ENCODE data around the gene DSC3.

DNA sequence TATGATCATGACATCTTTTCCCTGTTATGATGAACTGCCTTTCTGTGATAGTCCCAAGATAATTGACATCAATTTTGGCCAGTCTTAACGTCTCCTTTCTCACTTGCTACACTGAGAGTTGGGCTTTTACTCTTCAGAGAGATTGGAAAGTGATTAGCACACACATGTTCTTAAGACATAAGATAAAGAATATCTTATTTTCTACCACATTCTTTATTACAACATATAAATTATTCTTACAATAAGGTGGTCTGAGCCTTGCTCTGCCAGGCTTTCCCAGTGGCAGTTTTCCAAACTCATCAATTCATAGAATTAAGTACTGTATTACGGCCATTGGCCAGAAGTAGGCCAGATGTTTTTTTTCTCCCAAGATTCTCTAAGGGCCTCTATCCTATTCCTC lies 5.7 kb upstream of the DSC3 start:
- TF ChIP-seq, protein P1, sequence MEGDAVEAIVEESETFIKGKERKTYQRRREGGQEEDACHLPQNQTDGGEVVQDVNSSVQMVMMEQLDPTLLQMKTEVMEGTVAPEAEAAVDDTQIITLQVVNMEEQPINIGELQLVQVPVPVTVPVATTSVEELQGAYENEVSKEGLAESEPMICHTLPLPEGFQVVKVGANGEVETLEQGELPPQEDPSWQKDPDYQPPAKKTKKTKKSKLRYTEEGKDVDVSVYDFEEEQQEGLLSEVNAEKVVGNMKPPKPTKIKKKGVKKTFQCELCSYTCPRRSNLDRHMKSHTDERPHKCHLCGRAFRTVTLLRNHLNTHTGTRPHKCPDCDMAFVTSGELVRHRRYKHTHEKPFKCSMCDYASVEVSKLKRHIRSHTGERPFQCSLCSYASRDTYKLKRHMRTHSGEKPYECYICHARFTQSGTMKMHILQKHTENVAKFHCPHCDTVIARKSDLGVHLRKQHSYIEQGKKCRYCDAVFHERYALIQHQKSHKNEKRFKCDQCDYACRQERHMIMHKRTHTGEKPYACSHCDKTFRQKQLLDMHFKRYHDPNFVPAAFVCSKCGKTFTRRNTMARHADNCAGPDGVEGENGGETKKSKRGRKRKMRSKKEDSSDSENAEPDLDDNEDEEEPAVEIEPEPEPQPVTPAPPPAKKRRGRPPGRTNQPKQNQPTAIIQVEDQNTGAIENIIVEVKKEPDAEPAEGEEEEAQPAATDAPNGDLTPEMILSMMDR (IDR thresholded peaks at IDR 0.05 in 2 of 3, conservative IDR thresholded peaks at IDR 0.05 in 1 of 3; ENCODE audit: borderline replicate concordance in 1 of 3, insufficient read depth in 1 of 3, low read depth in 2 of 3, low read length in 2 of 3), result no peak
- TF ChIP-seq FOSL1 (IDR thresholded peaks at IDR 0.05; ENCODE audit: low read depth), result no peak
- no peak for TF ChIP-seq POLR2AphosphoS5 (IDR thresholded peaks at IDR 0.05; ENCODE audit: low read depth, low read length)
- TF ChIP-seq EZH2phosphoT487 (IDR thresholded peaks at IDR 0.05; ENCODE audit: borderline replicate concordance), result no peak
- TF ChIP-seq POLR2A (IDR thresholded peaks at IDR 0.05; ENCODE audit: borderline replicate concordance, extremely low read depth, insufficient read depth, insufficient read length), result no peak
- TF ChIP-seq TCF7L2 (IDR thresholded peaks at IDR 0.05; ENCODE audit: borderline replicate concordance, extremely low read depth, insufficient read depth, insufficient read length), result no peak
- no peak for TF ChIP-seq JUND (IDR thresholded peaks at IDR 0.05)
- no peak for TF ChIP-seq ZNF274 (IDR thresholded peaks at IDR 0.05; ENCODE audit: low read depth, low read length)
- TF ChIP-seq, protein P2, sequence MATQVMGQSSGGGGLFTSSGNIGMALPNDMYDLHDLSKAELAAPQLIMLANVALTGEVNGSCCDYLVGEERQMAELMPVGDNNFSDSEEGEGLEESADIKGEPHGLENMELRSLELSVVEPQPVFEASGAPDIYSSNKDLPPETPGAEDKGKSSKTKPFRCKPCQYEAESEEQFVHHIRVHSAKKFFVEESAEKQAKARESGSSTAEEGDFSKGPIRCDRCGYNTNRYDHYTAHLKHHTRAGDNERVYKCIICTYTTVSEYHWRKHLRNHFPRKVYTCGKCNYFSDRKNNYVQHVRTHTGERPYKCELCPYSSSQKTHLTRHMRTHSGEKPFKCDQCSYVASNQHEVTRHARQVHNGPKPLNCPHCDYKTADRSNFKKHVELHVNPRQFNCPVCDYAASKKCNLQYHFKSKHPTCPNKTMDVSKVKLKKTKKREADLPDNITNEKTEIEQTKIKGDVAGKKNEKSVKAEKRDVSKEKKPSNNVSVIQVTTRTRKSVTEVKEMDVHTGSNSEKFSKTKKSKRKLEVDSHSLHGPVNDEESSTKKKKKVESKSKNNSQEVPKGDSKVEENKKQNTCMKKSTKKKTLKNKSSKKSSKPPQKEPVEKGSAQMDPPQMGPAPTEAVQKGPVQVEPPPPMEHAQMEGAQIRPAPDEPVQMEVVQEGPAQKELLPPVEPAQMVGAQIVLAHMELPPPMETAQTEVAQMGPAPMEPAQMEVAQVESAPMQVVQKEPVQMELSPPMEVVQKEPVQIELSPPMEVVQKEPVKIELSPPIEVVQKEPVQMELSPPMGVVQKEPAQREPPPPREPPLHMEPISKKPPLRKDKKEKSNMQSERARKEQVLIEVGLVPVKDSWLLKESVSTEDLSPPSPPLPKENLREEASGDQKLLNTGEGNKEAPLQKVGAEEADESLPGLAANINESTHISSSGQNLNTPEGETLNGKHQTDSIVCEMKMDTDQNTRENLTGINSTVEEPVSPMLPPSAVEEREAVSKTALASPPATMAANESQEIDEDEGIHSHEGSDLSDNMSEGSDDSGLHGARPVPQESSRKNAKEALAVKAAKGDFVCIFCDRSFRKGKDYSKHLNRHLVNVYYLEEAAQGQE (IDR thresholded peaks at IDR 0.05; ENCODE audit: low read depth), result no peak
